A673 (cell line): ENCODE measurements around the gene NEURL3.

Source experiments
- CTCF ChIP-seq: fragments of 300-800, 200-600 bp; sonication (generic); conservative IDR thresholded peaks from 2 replicates; pipeline ENCODE4 v1.5.1; 2017; ENCODE audit warnings: low read depth, mild to moderate bottlenecking, antibody characterized with exemption, low read length, moderate library complexity, mixed read lengths
- EZH2 ChIP-seq: fragments of 200-600 bp; sonication (generic); IDR thresholded peaks from 2 replicates; pipeline ENCODE4 v1.6.1; 2017; ENCODE audit warnings: borderline replicate concordance, low read depth, mild to moderate bottlenecking, mixed read lengths, antibody characterized with exemption, low read length; ENCODE audit not compliant: poor library complexity, severe bottlenecking

- TF ChIP-seq CTCF, result no peak
- TF ChIP-seq EZH2, result no peak
Measured at GRCh38 chr2:96491860-96492497, 13.2 kb downstream of the NEURL3 start.
